Esophagus muscularis mucosa (tissue), 4 donors: ENCODE measurements around the gene GPR135.

Experiments
- CTCF ChIP-seq, 3 experiments: fragments of 200-600 bp in 2 of 3; fragments of 450-650 bp in 1 of 3; sonication (generic) in 2 of 3; IDR thresholded peaks; one replicate each; pipeline ENCODE4 v1.5.1; 2017 to 2019; ENCODE audit warnings: antibody characterized with exemption in 3 of 3, mild to moderate bottlenecking in 2 of 3, moderate library complexity in 1 of 3
- EP300 ChIP-seq: sonication (generic); formaldehyde crosslinking; IDR thresholded peaks from one replicate; pipeline ENCODE4 v1.6.1; 2017; ENCODE audit warnings: antibody characterized with exemption
- POLR2A ChIP-seq: fragments of 450-650 bp; IDR thresholded peaks from one replicate; pipeline ENCODE4 v1.6.1; 2017; ENCODE audit warnings: antibody characterized with exemption, moderate library complexity, mild to moderate bottlenecking, low read depth
- POLR2AphosphoS5 ChIP-seq, 2 donors: sonication (generic); formaldehyde crosslinking; IDR thresholded peaks; one replicate each; pipeline ENCODE4 v1.6.1; 2017; ENCODE audit warnings: antibody characterized with exemption in 2 of 2

GRCh38 chr14:59483363-59483762 is 18.2 kb upstream of the GPR135 start:
- no peak for TF ChIP-seq POLR2AphosphoS5 (IDR thresholded peaks at IDR 0.05)
- TF ChIP-seq CTCF (IDR thresholded peaks at IDR 0.05): no peak
- TF ChIP-seq EP300: no peak
- TF ChIP-seq POLR2A: no peak
